GM12878 (cell line): Measurements from ENCODE around the gene GSTT4. TPM values are rescaled to one million over a fixed set of nuclear protein-coding genes. Genes with fewer than 3 reads are reported as not detected.
"Not testable (repeated sequence)": the region's sequence is repeated elsewhere in the genome, so short reads cannot be mapped to it uniquely, and the experiment has no call there.

ENCODE experiments used
- ATAC-seq: fragments of 200-7000 bp; cut with Tn5 transposase; 3 replicates; pipeline ENCODE4 v1.9.1; 2020; ENCODE audit warnings: mild to moderate bottlenecking, moderate library complexity
- BruUV-seq: library from RNA; stranded (reverse); fragments of 400-500 nt; replicated peaks from 2 replicates; lab custom pipeline; 2021; lab: Mats Ljungman, UMichigan
- CTCF ChIA-PET: fragments of 300-600 bp; sonication (Branson Sonifier 250); formaldehyde crosslinking; extraction: SDS; loops from one replicate; lab custom pipeline; 2021; ENCODE audit warnings: inconsistent platforms; lab: Yijun Ruan, JAX
- POLR2A ChIA-PET: fragments of 350-600 bp; formaldehyde crosslinking; extraction: SDS; loops from one replicate; lab custom pipeline; 2021; ENCODE audit warnings: inconsistent platforms; lab: Charles Lee
- RAD21 ChIA-PET: fragments of 300-600 bp; sonication (Branson Sonifier 250); formaldehyde crosslinking; loops from one replicate; lab custom pipeline; 2023; ENCODE audit warnings: antibody characterized with exemption; ENCODE audit not compliant: unreplicated experiment; lab: Charles Lee
- SMC1A ChIA-PET: fragments of 300-600 bp; sonication (Branson Sonifier 250); formaldehyde crosslinking; loops from one replicate; lab custom pipeline; 2023; ENCODE audit not compliant: unreplicated experiment, uncharacterized antibody; lab: Charles Lee
- DNase-seq: peaks from one replicate; pipeline ENCODE4 v3.0.0-alpha.2; 2011; ENCODE audit warnings: low read depth, low spot score
- FAIRE-seq: peaks from 3 replicates; lab custom pipeline; 2011; peaks lifted over from hg19 to GRCh38; lab: Jason Lieb, UNC
- H2AFZ ChIP-seq: 2 replicates; pipeline ENCODE4 v1.6.0; 2011; ENCODE audit warnings: low read depth, low read length, control low read depth; ENCODE audit not compliant: control insufficient read depth
- H3K27ac ChIP-seq: 2 replicates; pipeline ENCODE4 v1.5.1; 2011; ENCODE audit warnings: control low read depth; ENCODE audit not compliant: control insufficient read depth, insufficient read depth
- H3K27me3 ChIP-seq, 2 experiments: replicated peaks in 1 of 2; 2 replicates each; pipeline versions ENCODE4 v1.6.0 to v1.6.1; 2011; ENCODE audit warnings: low read length in 1 of 2; ENCODE audit not compliant: control insufficient read depth in 2 of 2, insufficient read depth in 2 of 2
- H3K36me3 ChIP-seq, 2 experiments: 2 replicates each; pipeline ENCODE4 v1.5.1; 2011; ENCODE audit warnings: low read length in 1 of 2; ENCODE audit not compliant: control insufficient read depth in 2 of 2, insufficient read depth in 2 of 2
- H3K4me1 ChIP-seq: 2 replicates; pipeline ENCODE4 v1.6.1; 2011; ENCODE audit warnings: mild to moderate bottlenecking, low read length, moderate library complexity, mixed read lengths; ENCODE audit not compliant: control insufficient read depth, insufficient read depth
- H3K4me2 ChIP-seq: 2 replicates; pipeline ENCODE4 v1.6.0; 2011; ENCODE audit warnings: control low read depth; ENCODE audit not compliant: control insufficient read depth, insufficient read depth
- H3K4me3 ChIP-seq: fragments of 200-600 bp; sonication (generic); 2 replicates; pipeline ENCODE4 v1.5.1; 2016
- H3K79me2 ChIP-seq: 2 replicates; pipeline ENCODE4 v1.6.0; 2011; ENCODE audit warnings: low read length; ENCODE audit not compliant: control insufficient read depth, insufficient read depth
- H3K9ac ChIP-seq: 2 replicates; pipeline ENCODE4 v1.8.0; 2011; ENCODE audit warnings: low read length, control low read depth, mixed read lengths; ENCODE audit not compliant: control insufficient read depth, insufficient read depth
- H3K9me3 ChIP-seq: replicated peaks from 3 replicates; pipeline ENCODE4 v1.5.1; 2011; ENCODE audit warnings: mild to moderate bottlenecking, low read length; ENCODE audit not compliant: control insufficient read depth, insufficient read depth
- H4K20me1 ChIP-seq: 2 replicates; pipeline ENCODE4 v1.6.0; 2011; ENCODE audit not compliant: control insufficient read depth, insufficient read depth
- BHLHE40 ChIP-seq, 2 experiments: fragments of 450-650 bp in 1 of 2; IDR thresholded peaks; 2 replicates each; pipeline ENCODE4 v1.6.1; 2011 to 2017; ENCODE audit warnings: low read depth in 2 of 2, borderline replicate concordance in 1 of 2, improper control_type of control experiment in 1 of 2, low read length in 1 of 2, mild to moderate bottlenecking in 1 of 2
- CBFB ChIP-seq: IDR thresholded peaks from 2 replicates; pipeline ENCODE4 v1.6.1; 2016; ENCODE audit warnings: antibody characterized with exemption, low read depth
- CHD4 ChIP-seq: fragments of 200-600 bp; sonication (generic); IDR thresholded peaks from 2 replicates; pipeline ENCODE4 v1.6.1; 2016; ENCODE audit warnings: mild to moderate bottlenecking
- CUX1 ChIP-seq: IDR thresholded peaks from 2 replicates; pipeline ENCODE4 v1.6.1; 2012; ENCODE audit warnings: improper control_type of control experiment, low read depth, low read length; ENCODE audit not compliant: insufficient replicate concordance
- HDAC2 ChIP-seq: fragments of 200-600 bp; sonication (generic); IDR thresholded peaks from 2 replicates; pipeline ENCODE4 v1.6.1; 2017
- MLLT1 ChIP-seq: fragments of 450-650 bp; IDR thresholded peaks from 2 replicates; pipeline ENCODE4 v1.6.1; 2016; ENCODE audit warnings: mild to moderate bottlenecking
- MTA3 ChIP-seq: IDR thresholded peaks from 2 replicates; pipeline ENCODE4 v1.6.1; 2012; ENCODE audit warnings: low read length, inconsistent platforms, borderline replicate concordance
- MYB ChIP-seq: fragments of 150-350 bp; IDR thresholded peaks from 2 replicates; pipeline ENCODE4 v1.6.1; 2014; ENCODE audit warnings: mild to moderate bottlenecking, low read depth, low read length, borderline replicate concordance
- RBBP5 ChIP-seq: fragments of 200-600 bp; sonication (generic); conservative IDR thresholded peaks from 2 replicates; pipeline ENCODE4 v1.6.1; 2016
- SPI1 ChIP-seq: IDR thresholded peaks from 2 replicates; pipeline ENCODE4 v1.6.1; 2011; ENCODE audit warnings: low read depth, mild to moderate bottlenecking, low read length, moderate library complexity, borderline replicate concordance; ENCODE audit not compliant: insufficient read depth
- STAT1 ChIP-seq: fragments of 450-650 bp; conservative IDR thresholded peaks from 2 replicates; pipeline ENCODE4 v1.6.1; 2014; ENCODE audit warnings: antibody characterized with exemption, mild to moderate bottlenecking
- SUZ12 ChIP-seq: fragments of 200-600 bp; sonication (generic); IDR thresholded peaks from one replicate; pipeline ENCODE4 v1.6.1; 2018; ENCODE audit warnings: antibody characterized with exemption, mild to moderate bottlenecking; ENCODE audit not compliant: unreplicated experiment
- WRNIP1 ChIP-seq: IDR thresholded peaks from 2 replicates; pipeline ENCODE4 v1.6.1; 2011; ENCODE audit warnings: low read depth, low read length, improper control_type of control experiment, borderline replicate concordance
- ZNF274 ChIP-seq: IDR thresholded peaks from one replicate; pipeline ENCODE4 v1.8.0; 2011; ENCODE audit not compliant: insufficient read length, insufficient read depth
- WGBS: methylation state at CpG from one replicate; pipeline ENCODE4 v1.1.6; 2016; ENCODE audit warnings: low lambda C conversion rate; ENCODE audit not compliant: insufficient replicate concordance, insufficient coverage; ENCODE audit errors: missing lambda C conversion rate; 5-methylcytosine and 5-hydroxymethylcytosine counted together
- in situ Hi-C: fragments of 300-500 bp; cut with MboI; formaldehyde crosslinking; loops from 9 replicates; pipeline ENCODE4 v1.14.3; 2018; ENCODE audit warnings: mixed read lengths
- intact Hi-C: fragments of 100-400 bp; cut with micrococcal nuclease; formaldehyde crosslinking; loops from one replicate; pipeline ENCODE4 v1.14.2; 2022; ENCODE audit not compliant: unreplicated experiment
- polyA plus RNA-seq, 11 experiments: library from polyadenylated mRNA; depleted of rRNA in 4 of 11; unstranded in 6 of 11; stranded (reverse) in 5 of 11; fragments of >200 nt; fragmentation: Nextera tagmentation in 4 of 11; fragmentation: Illumina TruSeq in 1 of 11; extraction: Ambion mirVana in 4 of 11; extraction: Trizol in 1 of 11; gene quantifications; 1 replicate in 1 of 11; 2 replicates in 10 of 11; pipeline versions ENCODE4 v1.2.1 to v1.2.3, GENCODE V29; 2011 to 2016; ENCODE audit warnings: inconsistent platforms in 2 of 11, missing spikeins in 2 of 11, low read depth in 1 of 11
- total RNA-seq, 4 experiments: library from RNA; depleted of rRNA in 3 of 4; stranded (reverse); fragments of >200 nt in 3 of 4; fragmentation: Illumina TruSeq in 1 of 4; extraction: Trizol in 1 of 4; gene quantifications; 2 replicates each; pipeline versions ENCODE4 v1.2.1 to v1.2.3, GENCODE V29; 2013 to 2021

GSTT4 gene
- total and polyA plus RNA-seq, 10 of the 15 experiments (the other 5 are each of a cell fraction or from before 2014, with no cell fraction given): not detected

- RAD21 ChIA-PET: no interaction called here
- WGBS: 77% methylated on average over 4 of the region's 4 CpGs
- H3K4me1 ChIP-seq: peaks cover 4% of the 10 kb centered on the region; the same call in 1 of the 2 replicates
- H2AFZ ChIP-seq: no peak overlapping the region
- no peak overlapping the region for H3K9ac ChIP-seq
- no peak for DNase-seq
- SMC1A ChIA-PET: no interaction called here
- H3K9me3 ChIP-seq: no peaks in the 10 kb centered on the region
- H3K36me3 ChIP-seq: peaks cover 7 to 24% of the 10 kb centered on the region in 2 experiments
- H3K79me2 ChIP-seq: no peaks in the 10 kb centered on the region
- POLR2A ChIA-PET: no interaction called here
- H3K4me3 ChIP-seq: no peak overlapping the region
- BruUV-seq: no TSS peak
- in situ Hi-C loops: no loop called here
- TF ChIP-seq MLLT1 (no peak), WRNIP1 (no peak), STAT1 (no peak), ZNF274 (no peak), CHD4 (no peak), RBBP5 (no peak), CUX1 (no peak), MYB (no peak), HDAC2 (no peak), SPI1 (no peak), CBFB (no peak), BHLHE40 (IDR thresholded peaks at IDR 0.05; ENCODE audit: borderline replicate concordance in 1 of 2, low read depth in 2 of 2, low read length in 1 of 2) (no peak), MTA3 (no peak), SUZ12 (no peak)
- no peaks in the 10 kb centered on the region for H3K27me3 ChIP-seq
- CTCF ChIA-PET: no interaction called here
- intact Hi-C loops: no loop called here
- H3K27ac ChIP-seq: no peak overlapping the region
- no peaks in the 10 kb centered on the region for H4K20me1 ChIP-seq
- no peak overlapping the region for H3K4me2 ChIP-seq
- no peak for ATAC-seq
- no peak for FAIRE-seq
Observed at GRCh38 chr22:24043958-24044357, 38.7 kb upstream of the GSTT4 start.

- SMC1A ChIA-PET: not testable (repeated sequence)
Observed at GRCh38 chr22:24043465-24043864, 38.2 kb upstream of the GSTT4 start.

More at GRCh38 chr22:24043465-24043864, 38.2 kb upstream of the GSTT4 start:
- H3K27me3 ChIP-seq, RAD21 ChIA-PET, ATAC-seq, DNase-seq, CTCF ChIA-PET, H3K4me2 ChIP-seq, H3K79me2 ChIP-seq, H3K4me3 ChIP-seq, in situ Hi-C loops, FAIRE-seq, H2AFZ ChIP-seq, H3K9ac ChIP-seq, H3K27ac ChIP-seq, POLR2A ChIA-PET, intact Hi-C loops, H4K20me1 ChIP-seq, BruUV-seq, H3K4me1 ChIP-seq, H3K9me3 ChIP-seq: not testable (repeated sequence)
- peaks cover 7 to 29% of the 10 kb centered on the region in 2 experiments for H3K36me3 ChIP-seq
- WGBS: 97% methylated on average over 5 of the region's 5 CpGs
